ENCODE measurements around the gene BTBD8.

BTBD8 gene

DNA sequence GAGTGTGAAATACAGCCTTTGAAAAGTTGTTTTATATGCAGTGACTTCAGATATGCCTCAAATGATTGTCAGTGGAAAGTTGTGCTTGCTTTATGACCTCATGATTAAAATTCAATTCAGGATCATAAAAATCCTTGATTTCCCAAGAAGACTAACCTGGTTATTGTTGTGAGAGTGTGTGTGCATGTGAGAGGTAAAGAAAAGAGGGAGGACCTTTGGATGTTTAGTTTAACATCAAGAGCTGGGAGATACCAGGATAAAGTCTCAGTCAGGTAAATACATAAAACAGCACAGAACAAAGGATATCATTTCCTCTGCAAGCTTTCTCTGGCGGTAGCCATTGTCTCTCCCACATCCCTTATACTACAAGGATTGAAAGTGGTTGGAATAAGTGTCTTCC is 14.4 kb downstream of the BTBD8 start:
- no peak for DNase-seq

DNA sequence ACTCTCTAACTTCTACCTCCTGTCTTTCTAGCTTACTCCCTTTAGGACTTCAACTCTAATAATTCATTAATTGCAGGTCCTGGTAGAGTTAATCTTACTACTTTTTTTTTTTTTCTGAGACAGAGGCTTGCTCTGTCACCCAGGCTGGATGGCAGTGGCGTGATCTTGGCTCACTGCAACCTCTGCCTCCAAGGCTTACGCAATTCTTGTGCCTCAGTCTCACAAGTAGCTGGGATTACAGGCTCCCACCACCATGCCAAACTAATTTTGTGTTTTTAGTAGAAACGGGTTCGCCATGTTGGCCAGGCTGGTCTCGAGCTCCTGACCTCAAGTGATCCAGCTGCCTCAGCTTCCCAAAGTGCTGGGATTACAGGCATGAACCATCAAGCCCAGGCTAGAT is 15.7 kb downstream of the BTBD8 start:
- DNase-seq = no peak

DNA sequence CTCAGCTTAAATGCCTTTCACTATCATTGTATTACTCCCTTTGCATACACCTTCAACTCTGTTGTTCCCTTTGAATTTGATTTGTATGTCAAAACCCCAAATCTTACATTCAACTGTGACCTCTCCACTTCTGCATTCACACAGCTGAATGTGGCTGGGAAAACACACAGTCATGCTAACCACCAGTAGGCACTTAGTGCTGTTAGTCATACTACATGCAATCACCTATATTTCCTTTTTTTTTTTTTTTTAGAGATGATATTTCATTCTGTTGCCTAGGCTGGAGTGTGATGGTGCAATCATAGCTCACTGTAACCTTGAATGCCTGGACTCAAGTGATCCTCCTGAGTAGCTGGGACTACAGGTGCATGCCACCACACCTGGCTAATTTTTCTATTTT is 16.2 kb downstream of the BTBD8 start:
- no peak for DNase-seq

DNA sequence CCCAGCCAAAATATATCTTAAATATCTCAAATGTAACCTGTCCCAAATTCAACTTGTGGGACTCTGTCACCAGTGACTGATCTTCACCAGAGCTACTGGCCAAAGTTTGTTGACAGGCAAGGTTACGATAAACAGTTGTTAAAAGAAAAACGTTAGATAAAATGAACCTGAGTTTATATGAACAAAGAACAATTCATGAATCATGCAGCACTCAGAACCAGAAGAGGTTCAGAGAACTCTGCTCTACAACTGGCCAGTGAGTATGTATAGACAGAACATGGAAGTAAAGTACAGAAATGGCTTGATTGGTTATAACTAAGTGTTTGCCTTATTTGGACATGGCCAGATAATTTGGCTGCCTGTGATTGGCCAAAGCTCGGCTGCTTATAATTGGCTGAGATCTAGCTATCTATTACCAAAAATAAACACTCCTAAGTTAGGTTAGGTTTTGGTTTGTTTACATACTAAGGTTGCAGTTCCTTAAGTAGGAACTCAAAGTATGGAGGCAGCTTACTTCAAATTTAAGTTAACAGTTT is 25.5 kb downstream of the BTBD8 start:
- DNase-seq = no peak

DNA sequence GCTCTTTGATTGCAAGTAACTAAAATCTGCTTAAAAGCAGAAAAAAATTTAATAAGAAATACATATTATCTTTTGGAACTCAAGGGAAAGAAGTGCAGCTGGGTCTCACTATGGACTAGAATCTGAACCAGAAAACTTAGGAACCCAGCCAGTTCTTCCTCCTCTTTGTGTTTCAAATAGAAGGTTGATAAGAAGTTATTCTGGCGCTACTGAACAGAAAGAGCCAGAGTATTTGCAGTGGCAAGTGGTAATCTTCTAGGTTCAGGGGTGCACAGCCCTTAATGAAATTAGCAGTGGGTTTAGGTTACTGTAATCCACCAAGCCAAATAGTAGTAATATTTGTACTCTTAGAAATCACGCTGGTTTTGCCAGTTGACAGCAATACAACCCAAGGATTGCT is 28.5 kb downstream of the BTBD8 start:
- DNase-seq = no peak

DNA sequence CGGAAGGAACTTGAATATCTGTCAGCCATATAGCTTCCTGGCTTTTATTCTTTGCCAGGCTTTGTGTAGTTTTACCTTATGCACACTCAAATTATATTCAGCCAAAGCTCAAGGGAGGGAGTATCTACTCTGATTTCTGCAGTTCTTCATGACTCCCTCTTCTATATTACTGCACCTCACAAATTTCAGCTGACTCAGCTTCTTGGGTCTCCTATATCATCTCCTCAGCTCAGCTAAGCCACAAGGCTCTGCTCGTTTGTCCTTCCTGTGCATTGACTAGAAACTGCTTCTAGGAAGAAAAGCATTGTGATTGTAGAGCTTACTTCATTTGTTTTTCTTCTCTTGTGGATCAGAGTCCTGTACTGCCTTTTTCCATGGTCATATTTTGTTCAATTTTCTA is 37.4 kb downstream of the BTBD8 start:
- no peak for DNase-seq

DNA sequence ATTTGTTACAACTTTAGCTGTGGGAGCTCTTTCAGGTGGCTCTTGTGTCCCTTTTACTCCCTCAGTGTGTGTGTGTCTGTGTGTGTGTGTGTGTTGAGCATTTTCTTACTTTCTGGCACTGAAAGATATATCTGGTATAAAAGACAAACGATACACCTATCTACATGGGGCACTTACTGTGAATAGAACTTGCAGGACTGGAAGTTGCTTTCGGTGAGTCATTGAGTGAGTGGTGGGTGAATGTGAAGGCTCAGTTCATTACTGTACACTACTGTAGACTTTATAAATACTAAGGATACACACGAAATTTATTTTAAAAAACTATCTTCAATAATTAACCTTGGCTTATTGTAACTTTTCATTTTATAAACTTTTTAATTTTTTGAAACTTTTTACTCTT is 38.7 kb downstream of the BTBD8 start:
- no peak for DNase-seq

DNA sequence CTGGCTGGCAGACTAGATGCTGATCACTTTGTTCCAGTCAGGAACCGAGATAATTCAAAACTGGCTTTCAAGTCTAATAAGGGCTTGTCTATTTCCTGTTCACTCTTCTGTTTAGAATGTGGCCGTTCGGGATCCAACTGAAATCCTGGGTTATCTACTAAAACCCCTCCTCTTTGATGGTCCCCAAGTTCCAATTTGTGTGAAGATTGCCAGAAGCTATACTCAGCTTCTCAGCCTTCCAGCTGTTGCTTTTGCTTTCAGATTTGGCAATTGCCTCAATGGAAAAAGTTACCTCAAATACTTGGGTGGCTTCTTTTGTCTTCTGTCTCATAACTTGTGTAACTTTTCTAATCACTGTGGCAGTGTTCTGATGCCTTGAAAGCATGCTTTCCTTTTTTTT is 43.7 kb downstream of the BTBD8 start:
- DNase-seq = no peak

DNA sequence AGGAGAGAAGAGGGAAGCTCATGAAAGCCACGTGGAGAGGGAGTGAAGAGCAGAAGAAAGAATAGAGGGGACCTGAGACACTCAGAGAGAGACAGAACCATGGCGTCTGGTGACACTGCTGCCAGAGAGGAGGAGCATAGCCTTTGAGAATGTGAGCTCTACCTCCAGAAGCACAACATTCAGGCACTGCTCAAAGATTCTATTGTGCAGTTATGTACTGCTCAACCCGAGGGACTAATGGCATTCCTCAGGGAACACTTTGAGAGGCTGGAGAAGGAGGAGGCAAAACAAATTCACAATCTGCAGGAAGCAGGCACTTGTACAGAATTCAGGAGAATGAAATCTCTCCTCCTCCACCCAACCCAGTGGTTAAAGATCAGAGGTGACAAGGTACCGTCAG is 45.1 kb downstream of the BTBD8 start:
- no peak for DNase-seq

DNA sequence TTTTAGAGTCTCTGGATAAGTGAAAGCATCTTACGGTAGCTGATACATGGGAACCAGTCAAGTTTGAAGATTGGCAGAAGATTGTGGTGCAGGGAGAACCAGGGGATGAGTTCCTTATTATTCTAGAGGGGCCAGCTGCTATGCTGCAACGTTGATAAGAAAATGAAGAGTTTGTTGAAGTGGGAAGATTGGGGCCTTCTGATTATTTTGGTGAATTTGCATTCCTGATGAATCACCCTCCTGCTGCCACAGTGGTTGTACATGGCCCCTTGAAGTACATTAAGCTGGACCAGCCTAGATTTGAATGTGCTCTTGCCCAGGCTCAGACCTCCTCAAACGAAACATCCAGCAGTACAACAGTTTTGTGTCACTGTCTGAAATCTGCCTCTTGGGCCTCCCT is 45.9 kb downstream of the BTBD8 start:
- DNase-seq = no peak

DNA sequence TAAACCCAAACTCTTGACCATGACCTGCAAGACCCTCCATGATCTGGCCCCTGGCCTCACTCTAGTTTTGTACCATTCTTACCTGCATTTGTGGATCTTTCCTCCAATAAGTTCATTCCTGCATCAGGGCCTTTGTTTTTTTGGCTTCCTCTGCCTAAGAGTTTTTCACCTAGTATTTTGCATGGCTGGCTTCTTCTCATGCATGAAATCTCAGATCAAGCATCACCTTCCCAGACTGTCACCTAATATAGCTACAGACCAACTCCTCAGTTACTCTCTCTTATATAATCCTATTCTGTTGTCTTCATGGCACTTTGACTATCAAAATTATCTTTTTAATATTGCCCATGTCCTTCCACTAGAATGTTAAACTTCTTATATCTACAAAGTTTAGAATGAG is 54.2 kb downstream of the BTBD8 start:
- DNase-seq = no peak

DNA sequence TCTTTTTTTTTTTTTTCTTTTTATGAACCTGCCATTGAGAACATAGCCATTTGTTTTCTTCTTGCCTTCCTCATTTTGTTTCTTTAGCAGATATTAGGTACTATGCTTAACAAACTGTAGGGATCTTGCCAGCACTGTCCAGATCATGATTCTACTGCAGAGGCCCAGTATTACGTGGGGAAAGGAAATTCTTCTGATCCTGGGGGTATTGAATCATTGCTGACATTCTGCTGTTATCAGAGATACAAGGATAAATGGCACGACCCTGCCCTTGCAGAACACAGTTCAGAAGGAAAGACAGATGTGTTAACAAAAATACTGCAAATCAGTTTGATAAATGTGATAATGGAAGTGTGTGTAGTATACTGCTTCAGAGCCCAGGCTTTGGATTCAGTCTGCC is 56.2 kb downstream of the BTBD8 start:
- no peak for DNase-seq

DNA sequence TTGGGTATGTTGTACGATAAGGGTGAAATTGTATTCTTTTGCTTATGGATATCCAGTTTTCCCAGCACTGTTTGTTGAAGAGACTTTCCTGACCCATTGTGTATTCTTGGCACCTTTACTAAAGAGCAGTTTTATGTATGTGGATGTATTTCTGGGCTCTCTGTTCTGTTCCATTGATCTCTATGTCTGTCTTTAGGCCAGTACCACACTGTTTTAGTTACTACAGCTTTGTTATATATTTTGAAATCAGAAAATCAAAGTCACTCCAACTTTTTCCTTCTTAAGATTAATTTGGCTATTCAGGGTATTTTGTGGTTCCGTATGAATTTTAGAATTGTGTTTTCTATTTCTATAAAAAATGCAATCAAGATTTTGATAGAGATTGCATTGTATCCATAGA is 74.8 kb downstream of the BTBD8 start:
- no peak for DNase-seq

DNA sequence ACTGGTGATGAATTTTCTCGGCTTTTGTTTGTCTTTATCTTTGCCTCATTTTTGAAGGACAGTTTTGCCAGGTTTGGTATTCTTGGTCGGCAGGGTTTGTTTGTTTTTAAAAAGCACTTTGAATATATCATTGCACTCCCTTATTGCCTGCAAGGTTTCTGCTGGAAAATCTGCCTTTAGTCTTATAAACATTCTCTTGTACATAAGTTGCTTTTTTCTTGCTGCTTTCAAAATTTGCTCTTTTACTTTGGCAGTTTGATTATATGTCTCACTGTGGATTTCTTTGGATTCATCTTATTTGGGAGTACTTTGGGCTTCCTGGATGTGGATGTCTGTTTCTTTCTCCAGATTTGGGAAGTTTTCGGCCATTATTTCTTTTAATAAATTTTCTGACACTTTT is 79.4 kb downstream of the BTBD8 start:
- DNase-seq = no peak

DNA sequence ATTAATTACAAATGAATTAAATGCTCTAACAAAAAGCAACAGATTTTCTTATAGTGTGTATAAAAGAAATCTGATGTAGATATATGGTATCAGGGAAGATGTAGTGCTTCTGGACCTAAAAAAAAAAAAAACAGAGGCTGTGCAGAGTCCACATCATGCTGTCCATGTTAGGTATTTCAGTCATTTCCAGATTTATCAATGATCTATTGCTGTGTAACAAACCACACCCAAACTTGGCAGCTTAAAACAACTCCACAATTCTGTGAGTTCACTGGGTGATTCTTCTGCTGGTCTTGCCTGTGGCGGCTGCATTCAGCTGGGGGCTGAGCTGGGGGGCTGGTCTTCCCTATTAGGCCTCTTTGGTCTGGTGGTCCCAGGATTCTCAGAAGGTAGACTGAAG is 85.2 kb downstream of the BTBD8 start:
- DNase-seq = no peak

DNA sequence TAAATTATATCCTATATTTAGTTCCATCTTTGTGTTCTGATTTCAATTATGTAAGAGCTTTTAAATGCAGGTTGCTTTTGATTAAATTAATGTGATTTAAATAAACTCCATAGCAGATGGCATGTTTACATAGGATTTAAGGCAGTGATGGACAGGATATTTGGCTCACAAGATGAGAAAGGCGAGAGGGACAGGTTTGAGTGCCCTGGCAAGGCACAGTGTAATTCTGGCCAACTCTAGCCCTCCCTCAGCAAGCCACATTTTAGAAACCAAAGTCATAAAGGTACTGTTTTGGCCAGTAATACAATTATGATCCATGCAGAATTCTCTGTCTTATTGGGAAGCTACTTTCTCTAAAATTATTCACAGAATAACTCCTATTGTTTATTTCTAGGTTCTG is 87.0 kb downstream of the BTBD8 start:
- DNase-seq = peak in 1 of 2 experiments; percentile 49

DNA sequence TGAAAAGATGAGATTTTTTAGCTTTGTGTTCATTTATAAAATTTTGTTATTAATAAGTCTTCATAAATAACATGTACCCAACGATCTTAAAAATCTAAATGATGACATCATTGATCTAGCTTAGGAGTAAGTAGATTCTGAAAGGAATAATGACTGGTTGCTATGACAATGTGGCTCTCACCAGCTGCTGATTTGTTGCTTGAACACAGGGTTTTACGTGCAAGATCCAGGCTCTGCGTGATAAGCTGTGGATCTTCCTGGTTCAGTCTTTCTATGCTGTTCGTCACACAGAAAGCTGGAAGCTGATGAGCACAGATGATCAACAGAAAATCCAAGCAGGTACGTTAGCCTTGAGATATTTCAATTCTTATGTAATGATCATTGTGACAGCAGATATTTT is 88.5 kb downstream of the BTBD8 start:
- DNase-seq = peak; percentile 68 to 88

DNA sequence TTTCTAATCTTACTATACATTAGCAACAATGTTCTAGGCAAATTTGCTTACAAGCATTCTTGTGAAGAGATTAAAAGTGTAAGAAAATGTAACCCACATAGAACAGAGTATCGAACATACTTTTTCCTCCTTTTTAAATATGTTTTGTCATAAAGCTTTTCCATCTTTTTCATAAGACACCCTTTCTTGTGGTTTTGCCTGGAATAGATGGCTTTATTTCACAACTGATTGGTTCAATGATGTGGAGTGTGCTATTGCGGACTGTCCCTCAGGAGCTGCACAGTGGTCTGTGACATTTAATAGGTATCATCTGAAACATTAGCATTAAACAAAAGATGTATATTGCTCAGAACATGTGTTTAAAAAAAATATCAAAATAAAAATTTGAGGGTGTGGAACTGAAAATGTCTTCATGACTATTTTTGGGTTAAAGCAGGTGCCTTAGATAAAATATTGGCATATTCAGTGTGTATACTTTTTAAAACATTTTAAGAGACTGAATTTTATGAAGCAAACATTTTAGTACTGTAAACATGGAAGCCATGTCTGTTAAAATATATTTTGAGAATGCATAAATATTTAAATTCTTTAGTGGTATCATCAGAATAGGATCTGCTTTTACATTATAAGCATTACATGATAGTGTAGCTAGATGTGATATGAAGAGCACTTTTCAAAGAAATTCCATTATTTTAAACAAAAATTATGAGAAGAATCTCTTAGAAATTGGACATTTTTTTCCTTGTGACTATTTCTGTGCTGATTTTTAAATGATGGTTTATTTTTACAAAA is 89.3 kb downstream of the BTBD8 start:
- peak in 1 of 2 experiments; percentile 5 for DNase-seq

DNA sequence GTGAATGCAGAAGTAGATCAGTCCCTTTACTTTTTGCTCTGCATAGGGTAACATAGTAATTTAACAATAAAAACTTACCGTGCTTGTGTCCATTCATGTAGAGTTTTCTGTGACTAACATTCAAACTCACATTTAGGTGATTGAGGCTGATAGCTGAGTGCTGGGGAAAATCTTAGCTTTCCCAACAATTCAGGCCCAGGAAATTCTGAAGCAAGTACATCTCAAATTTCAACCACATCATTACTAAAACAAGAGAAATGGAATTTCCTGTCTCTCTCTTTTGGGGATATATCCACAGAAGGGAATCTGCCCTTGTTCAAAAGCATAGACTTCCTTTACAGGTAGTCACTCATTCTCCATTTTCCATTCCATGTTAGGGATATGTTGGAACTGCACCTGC is 104.5 kb downstream of the BTBD8 start:
- DNase-seq = no peak

DNA sequence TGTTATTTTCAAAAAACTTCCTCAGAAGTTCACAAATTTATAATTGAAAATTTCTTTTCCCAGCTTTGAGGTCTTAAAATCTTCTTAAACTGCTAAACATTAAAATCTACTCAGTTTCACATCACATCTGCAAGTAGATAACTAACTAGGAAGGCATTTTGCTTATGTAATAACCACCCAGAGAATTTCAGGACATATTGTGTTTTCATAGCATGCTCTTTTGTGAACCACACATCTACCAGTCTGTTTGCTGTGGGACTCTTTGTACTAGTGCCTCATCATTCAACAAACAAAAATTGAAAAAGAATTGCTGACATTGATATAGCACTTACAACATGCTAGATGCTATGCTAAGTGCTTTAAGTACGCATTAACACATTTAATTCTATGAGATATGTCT is 105.9 kb downstream of the BTBD8 start:
- DNase-seq = no peak

DNA sequence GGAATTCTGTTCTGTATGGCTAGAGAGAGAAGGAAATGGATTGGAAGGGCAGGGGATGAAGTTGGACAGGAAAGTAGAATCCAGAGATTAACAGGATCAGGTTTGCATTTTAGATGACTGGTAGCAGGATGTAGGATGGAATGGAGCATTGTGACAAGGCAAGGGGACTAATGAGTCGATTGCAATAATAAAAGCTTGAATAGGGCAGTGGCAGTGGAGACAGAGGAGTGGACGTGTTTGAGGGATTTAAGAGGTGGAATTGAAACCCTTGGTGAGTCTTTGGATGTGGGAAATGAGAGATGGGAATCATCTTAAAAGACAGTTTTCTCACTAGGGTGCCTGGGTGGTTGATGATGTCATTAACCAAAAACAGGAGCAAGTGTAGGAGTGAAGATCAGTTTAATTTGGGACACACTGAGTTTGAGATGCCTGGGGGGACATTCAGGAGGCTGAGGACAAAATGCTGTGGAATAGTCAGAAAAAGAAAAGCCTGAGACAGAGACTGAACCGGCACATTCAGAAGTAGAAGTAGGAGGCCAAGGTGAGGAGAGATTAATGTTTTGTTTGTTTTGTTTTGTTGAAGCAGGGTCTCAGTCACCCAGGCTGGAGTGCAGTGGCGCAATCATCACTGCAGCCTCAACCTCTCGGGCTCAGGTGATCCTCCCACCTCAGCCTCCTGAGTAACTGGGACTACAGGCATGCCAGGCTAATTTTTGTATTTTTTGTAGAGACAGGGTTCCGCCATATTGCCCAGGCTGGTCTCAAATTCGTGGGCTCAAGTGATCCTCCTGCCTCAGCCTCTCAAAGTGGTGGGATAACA is 108.5 kb downstream of the BTBD8 start:
- no peak for DNase-seq

DNA sequence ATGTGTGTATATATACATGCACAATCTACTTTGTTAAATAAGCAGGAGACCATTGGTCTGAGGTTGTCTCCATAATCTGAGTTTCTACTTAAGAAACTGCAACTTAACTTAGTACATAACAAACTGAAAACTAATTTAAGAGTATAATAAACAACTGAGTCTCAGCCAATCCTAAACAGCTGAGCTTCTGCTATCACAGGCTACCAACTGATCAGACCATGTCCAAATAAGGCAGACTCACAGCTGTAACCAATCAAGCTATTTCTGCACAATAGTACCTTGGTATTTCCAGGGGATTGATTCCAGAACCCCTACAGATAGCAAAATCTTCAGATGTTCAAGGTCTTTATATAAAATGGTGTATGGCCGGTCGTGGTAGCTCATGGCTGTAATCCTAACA is 111.6 kb downstream of the BTBD8 start:
- no peak for DNase-seq

DNA sequence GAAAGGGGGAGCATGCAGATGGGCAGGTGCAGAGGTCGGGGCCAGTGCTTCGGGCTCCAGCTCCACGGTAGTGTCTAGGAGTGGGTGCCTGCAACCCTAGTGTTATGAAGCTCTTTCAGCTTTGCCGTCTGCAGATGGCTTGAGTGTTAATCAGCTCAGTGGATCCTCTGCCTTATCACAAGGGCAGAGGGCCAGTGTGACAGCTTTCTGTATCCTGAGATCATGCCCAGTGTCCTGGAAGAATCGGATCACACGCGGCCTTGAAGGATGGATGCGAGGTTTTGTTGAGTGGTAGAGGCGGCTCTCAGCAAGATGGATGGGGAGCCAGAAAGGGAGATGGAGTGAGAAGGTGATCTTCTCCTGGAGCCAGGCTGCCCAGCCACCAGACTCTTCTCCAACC is 112.1 kb downstream of the BTBD8 start:
- no peak for DNase-seq

DNA sequence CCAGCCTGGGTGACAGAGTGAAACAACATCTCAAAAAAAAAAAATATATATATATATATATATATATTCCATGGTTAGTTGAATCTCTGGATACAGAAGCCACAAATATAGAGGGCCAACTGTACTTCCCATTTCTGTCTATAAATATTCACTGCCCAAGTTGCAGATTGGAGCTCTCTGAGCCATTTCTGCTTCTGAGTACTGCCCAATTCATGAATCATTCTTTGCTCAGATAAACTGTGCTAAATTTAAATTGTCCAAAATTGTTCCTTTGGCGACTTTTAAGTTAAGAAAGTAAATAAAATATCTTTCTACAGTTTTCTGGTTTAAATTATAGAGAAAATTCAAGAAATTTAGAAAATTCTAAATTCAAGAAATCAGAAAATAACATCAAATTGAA is 114.4 kb downstream of the BTBD8 start:
- no peak for DNase-seq

Measured in NCI-H524 (cell line).